Ishikawa (cell line): ENCODE data around the gene COL3A1.

Experiments used
- CREB1 ChIP-seq: IDR thresholded peaks from 2 replicates; pipeline ENCODE4 v1.6.1; 2012; ENCODE audit warnings: low read depth
- EGR1 ChIP-seq: IDR thresholded peaks from 2 replicates; pipeline ENCODE4 v1.6.1; 2012
- EP300 ChIP-seq: IDR thresholded peaks from 2 replicates; pipeline ENCODE4 v1.6.1; 2012; ENCODE audit warnings: borderline replicate concordance
- FOXM1 ChIP-seq: IDR thresholded peaks from 2 replicates; pipeline ENCODE4 v1.6.1; 2012; ENCODE audit warnings: low read depth, borderline replicate concordance
- NFIC ChIP-seq: IDR thresholded peaks from 2 replicates; pipeline ENCODE4 v1.6.1; 2012
- RAD21 ChIP-seq: IDR thresholded peaks from 2 replicates; pipeline ENCODE4 v1.6.1; 2012; ENCODE audit warnings: low read depth
- REST ChIP-seq: IDR thresholded peaks from 2 replicates; pipeline ENCODE4 v1.6.1; 2012; ENCODE audit warnings: low read depth, mild to moderate bottlenecking
- TAF1 ChIP-seq: IDR thresholded peaks from 2 replicates; pipeline ENCODE4 v1.6.1; 2012; ENCODE audit warnings: low read depth, mild to moderate bottlenecking
- TEAD4 ChIP-seq: IDR thresholded peaks from 2 replicates; pipeline ENCODE4 v1.6.1; 2012
- YY1 ChIP-seq: IDR thresholded peaks from 2 replicates; pipeline ENCODE4 v1.6.1; 2012; ENCODE audit warnings: low read depth
- ZBTB7A ChIP-seq: IDR thresholded peaks from 2 replicates; pipeline ENCODE4 v1.6.1; 2012; ENCODE audit warnings: low read depth
- TF ChIP-seq, protein P1 (sequence below): IDR thresholded peaks from 2 replicates; pipeline ENCODE4 v1.6.1; 2012

DNA sequence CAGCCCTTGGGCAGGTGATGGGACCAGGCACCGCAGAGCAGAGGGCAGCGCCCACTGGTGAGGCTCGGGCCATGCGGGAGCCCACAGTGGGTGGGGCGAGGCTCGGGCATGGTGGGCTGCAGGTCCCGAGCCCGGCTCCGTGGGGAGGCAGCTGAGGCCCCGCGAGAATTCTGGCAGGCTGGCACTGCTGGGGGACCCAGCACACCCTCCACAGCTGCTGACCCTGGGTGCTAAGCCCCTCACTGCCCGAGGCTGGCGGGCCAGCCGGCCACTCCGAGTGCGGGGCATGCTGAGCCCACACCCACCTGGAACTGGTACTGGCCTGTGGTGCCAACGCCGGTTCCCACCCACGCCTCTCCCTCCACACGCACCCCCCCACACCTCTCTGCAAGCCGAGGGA is 29.7 kb upstream of the COL3A1 start:
- no peak for TF ChIP-seq EP300
- no peak for TF ChIP-seq EGR1
- no peak for TF ChIP-seq TEAD4
- no peak for TF ChIP-seq ZBTB7A
- no peak for TF ChIP-seq RAD21
- no peak for TF ChIP-seq TAF1
- TF ChIP-seq, protein P1, sequence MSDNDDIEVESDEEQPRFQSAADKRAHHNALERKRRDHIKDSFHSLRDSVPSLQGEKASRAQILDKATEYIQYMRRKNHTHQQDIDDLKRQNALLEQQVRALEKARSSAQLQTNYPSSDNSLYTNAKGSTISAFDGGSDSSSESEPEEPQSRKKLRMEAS, result no peak
- TF ChIP-seq NFIC, result no peak
- TF ChIP-seq FOXM1, result no peak
- TF ChIP-seq YY1, result no peak
- TF ChIP-seq REST, result no peak
- no peak for TF ChIP-seq CREB1
